HG03442 (cell line): Measurements from ENCODE around the gene PLAC8.
"Not testable (repeated sequence)": the region's sequence is repeated elsewhere in the genome, so short reads cannot be mapped to it uniquely, and the experiment has no call there.

ENCODE experiments used
- ATAC-seq: cut with Tn5 transposase; IDR thresholded peaks from one replicate; pipeline ENCODE4 v1.9.1; 2021; ENCODE audit warnings: mild to moderate bottlenecking, moderate library complexity; ENCODE audit not compliant: unreplicated experiment

Gene PLAC8

GRCh38 chr4:83114576-83114975 lies at the start of gene PLAC8:
Gene PLAC8 (minus strand): TSS chr4:83114729. CDS start chr4:83107921, 6,808 bp downstream.
- peak; percentile 42 for ATAC-seq

- ATAC-seq: no peak
Observed at GRCh38 chr4:83153417-83153816, 38.9 kb upstream of the PLAC8 start.

GRCh38 chr4:83152746-83153145 lies 38.2 kb upstream of the PLAC8 start:
- no peak for ATAC-seq

GRCh38 chr4:83151651-83152050 lies 37.1 kb upstream of the PLAC8 start:
- no peak for ATAC-seq

- no peak for ATAC-seq
Observed at GRCh38 chr4:83150653-83151330, 36.3 kb upstream of the PLAC8 start.

- no peak for ATAC-seq
Observed at GRCh38 chr4:83149865-83150652, 35.5 kb upstream of the PLAC8 start.

GRCh38 chr4:83146841-83147240 lies 32.3 kb upstream of the PLAC8 start:
- ATAC-seq: no peak

- ATAC-seq: not testable (repeated sequence)
Observed at GRCh38 chr4:83145776-83146175, 31.2 kb upstream of the PLAC8 start.

GRCh38 chr4:83139514-83140156 lies 25.1 kb upstream of the PLAC8 start:
- no peak for ATAC-seq

GRCh38 chr4:83138946-83139345 lies 24.4 kb upstream of the PLAC8 start:
- ATAC-seq: peak; percentile 77

GRCh38 chr4:83132065-83132464 lies 17.5 kb upstream of the PLAC8 start:
- ATAC-seq: no peak

- no peak for ATAC-seq
Observed at GRCh38 chr4:83129264-83129663, 14.7 kb upstream of the PLAC8 start.

- no peak for ATAC-seq
Observed at GRCh38 chr4:83128240-83128929, 13.9 kb upstream of the PLAC8 start.

- no peak for ATAC-seq
Observed at GRCh38 chr4:83125738-83126141, 11.2 kb upstream of the PLAC8 start.

GRCh38 chr4:83124111-83124780 lies 9.7 kb upstream of the PLAC8 start:
- peak; percentile 80 for ATAC-seq

- no peak for ATAC-seq
Observed at GRCh38 chr4:83121246-83121645, 6.7 kb upstream of the PLAC8 start.

GRCh38 chr4:83118869-83119268 lies 4.3 kb upstream of the PLAC8 start:
- no peak for ATAC-seq

GRCh38 chr4:83115656-83116285 lies 1.2 kb upstream of the PLAC8 start:
- no peak for ATAC-seq

GRCh38 chr4:83115000-83115399 lies 471 bp upstream of the PLAC8 start:
- ATAC-seq: no peak

GRCh38 chr4:83113429-83113786 lies 1.1 kb downstream of the PLAC8 start:
- ATAC-seq: no peak
